SK-N-SH treated with all-trans-retinoic acid at 6 μM for 48 hours (cell line): ENCODE results near the gene REN.

Experiments used
- ATAC-seq: fragments of 200-7000 bp; cut with Tn5 transposase; 3 replicates; pipeline ENCODE4 v1.9.1; 2020; ENCODE audit warnings: mild to moderate bottlenecking, moderate library complexity
- ARNTL ChIP-seq: fragments of 450-650 bp; formaldehyde crosslinking; IDR thresholded peaks from 2 replicates; pipeline ENCODE4 v1.5.0; 2020; ENCODE audit warnings: low read depth, mild to moderate bottlenecking, moderate library complexity, borderline replicate concordance
- BACH2 ChIP-seq: fragments of 250-450 bp; sonication (Bioruptor Pico); IDR thresholded peaks from 2 replicates; pipeline ENCODE4 v1.9.0; 2021; ENCODE audit warnings: mild to moderate bottlenecking, borderline replicate concordance
- CREB5 ChIP-seq: fragments of 250-450 bp; sonication (Bioruptor Pico); IDR thresholded peaks from 2 replicates; pipeline ENCODE4 v1.5.1; 2020; ENCODE audit warnings: low read depth, mild to moderate bottlenecking, moderate library complexity
- CSDC2 ChIP-seq: fragments of 250-450 bp; sonication (Bioruptor Pico); IDR thresholded peaks from 2 replicates; pipeline ENCODE4 v1.5.0; 2020; ENCODE audit warnings: mild to moderate bottlenecking, moderate library complexity
- CSRNP3 ChIP-seq: fragments of 250-450 bp; sonication (Bioruptor Pico); IDR thresholded peaks from 2 replicates; pipeline ENCODE4 v1.5.1; 2021; ENCODE audit warnings: mild to moderate bottlenecking, moderate library complexity
- ESRRG ChIP-seq: fragments of 250-450 bp; sonication (Bioruptor Pico); IDR thresholded peaks from 2 replicates; pipeline ENCODE4 v1.6.1; 2021; ENCODE audit warnings: mild to moderate bottlenecking
- GLIS3 ChIP-seq: fragments of 250-450 bp; sonication (Bioruptor Pico); IDR thresholded peaks from 2 replicates; pipeline ENCODE4 v1.5.0; 2020; ENCODE audit warnings: mild to moderate bottlenecking, moderate library complexity
- ISL1 ChIP-seq: fragments of 250-450 bp; sonication (Bioruptor Pico); IDR thresholded peaks from 2 replicates; pipeline ENCODE4 v2.1.2; 2022; ENCODE audit warnings: mild to moderate bottlenecking, moderate library complexity
- OSR1 ChIP-seq: fragments of 250-450 bp; sonication (Bioruptor Pico); IDR thresholded peaks from 2 replicates; pipeline ENCODE4 v1.8.0; 2022; ENCODE audit warnings: moderate library complexity, mild to moderate bottlenecking, inconsistent platforms
- PATZ1 ChIP-seq: fragments of 250-450 bp; sonication (Bioruptor Pico); IDR thresholded peaks from 2 replicates; pipeline ENCODE4 v1.8.0; 2020; ENCODE audit warnings: mild to moderate bottlenecking, moderate library complexity, borderline replicate concordance
- PPARA ChIP-seq: fragments of 250-450 bp; sonication (Bioruptor Pico); IDR thresholded peaks from 2 replicates; pipeline ENCODE4 v1.5.0; 2020; ENCODE audit warnings: mild to moderate bottlenecking, borderline replicate concordance
- RARB ChIP-seq: fragments of 250-450 bp; sonication (Bioruptor Pico); IDR thresholded peaks from 2 replicates; pipeline ENCODE4 v1.8.0; 2021; ENCODE audit warnings: mild to moderate bottlenecking, moderate library complexity
- SNAI2 ChIP-seq: fragments of 250-450 bp; sonication (Bioruptor Pico); IDR thresholded peaks from 2 replicates; pipeline ENCODE4 v1.5.0; 2020; ENCODE audit warnings: mild to moderate bottlenecking, moderate library complexity
- TCF4 ChIP-seq: fragments of 250-450 bp; sonication (Bioruptor Pico); IDR thresholded peaks from 2 replicates; pipeline ENCODE4 v1.8.0; 2021; ENCODE audit warnings: mild to moderate bottlenecking, moderate library complexity, borderline replicate concordance
- TOX ChIP-seq: fragments of 250-450 bp; sonication (Bioruptor Pico); IDR thresholded peaks from 2 replicates; pipeline ENCODE4 v1.8.0; 2021; ENCODE audit warnings: mild to moderate bottlenecking, moderate library complexity, borderline replicate concordance
- ZC3H10 ChIP-seq: fragments of 250-450 bp; sonication (Bioruptor Pico); IDR thresholded peaks from 2 replicates; pipeline ENCODE4 v1.5.1; 2021; ENCODE audit warnings: mild to moderate bottlenecking, moderate library complexity
- ZFP3 ChIP-seq: fragments of 250-450 bp; sonication (Bioruptor Pico); IDR thresholded peaks from 2 replicates; pipeline ENCODE4 v1.5.0; 2020; ENCODE audit warnings: mild to moderate bottlenecking, moderate library complexity
- ZFP30 ChIP-seq: fragments of 450-650 bp; formaldehyde crosslinking; IDR thresholded peaks from 2 replicates; pipeline ENCODE4 v1.5.0; 2022; ENCODE audit warnings: mild to moderate bottlenecking, moderate library complexity
- ZNF565 ChIP-seq: fragments of 450-650 bp; formaldehyde crosslinking; conservative IDR thresholded peaks from 2 replicates; pipeline ENCODE4 v1.5.0; 2020; ENCODE audit warnings: low read depth, mild to moderate bottlenecking, moderate library complexity
- ZNF70 ChIP-seq: fragments of 450-650 bp; formaldehyde crosslinking; IDR thresholded peaks from 2 replicates; pipeline ENCODE4 v1.5.0; 2020; ENCODE audit warnings: mild to moderate bottlenecking, moderate library complexity
- ZNF8 ChIP-seq: fragments of 450-650 bp; formaldehyde crosslinking; IDR thresholded peaks from 2 replicates; pipeline ENCODE4 v1.5.0; 2020; ENCODE audit warnings: mild to moderate bottlenecking, moderate library complexity

Gene REN

GRCh38 chr1:204176049-204176448 lies 9.9 kb upstream of the REN start:
- no peak for ATAC-seq
- TF ChIP-seq TCF4 (CRISPR knock-in tag) (no peak), PPARA (no peak), CSDC2 (no peak), TOX (CRISPR knock-in tag) (no peak)

- ATAC-seq = no peak
- TF ChIP-seq ZFP3 (CRISPR knock-in tag) = no peak
- no peak for TF ChIP-seq PPARA
- no peak for TF ChIP-seq ZNF8 (CRISPR knock-in tag)
- TF ChIP-seq ISL1 (CRISPR knock-in tag) = no peak
- no peak for TF ChIP-seq GLIS3 (CRISPR knock-in tag)
- no peak for TF ChIP-seq ZNF565 (CRISPR knock-in tag)
- TF ChIP-seq ZNF70 (CRISPR knock-in tag) = no peak
- TF ChIP-seq TOX (CRISPR knock-in tag) = no peak
- no peak for TF ChIP-seq ZC3H10 (CRISPR knock-in tag)
- TF ChIP-seq ESRRG (CRISPR knock-in tag) = no peak
- TF ChIP-seq SNAI2 (CRISPR knock-in tag) = no peak
- no peak for TF ChIP-seq ZFP30
- TF ChIP-seq, all 23 proteins: peak for 0
These were observed 8.8 kb upstream of the REN start for GRCh38 chr1:204174958-204175357.

- TF ChIP-seq ZFP3 (CRISPR knock-in tag) (no peak), TCF4 (CRISPR knock-in tag) (no peak), SNAI2 (CRISPR knock-in tag) (no peak), CSDC2 (no peak), PPARA (no peak), ZNF70 (CRISPR knock-in tag) (no peak), ESRRG (CRISPR knock-in tag) (no peak), ZC3H10 (CRISPR knock-in tag) (no peak), CSRNP3 (no peak), RARB (CRISPR knock-in tag) (no peak), GLIS3 (CRISPR knock-in tag) (no peak), CREB5 (CRISPR knock-in tag) (no peak), PATZ1 (CRISPR knock-in tag) (no peak)
- no peak for ATAC-seq
These were observed 6.4 kb upstream of the REN start for GRCh38 chr1:204172404-204173029.

- TF ChIP-seq OSR1 (CRISPR knock-in tag) (peak; percentile 96), TOX (CRISPR knock-in tag) (no peak)
- ATAC-seq = no peak
These were observed 5.6 kb upstream of the REN start for GRCh38 chr1:204171751-204172178.

GRCh38 chr1:204170494-204171155 lies 4.5 kb upstream of the REN start:
- no peak for ATAC-seq
- TF ChIP-seq ARNTL = no peak
- no peak for TF ChIP-seq BACH2
- TF ChIP-seq CSDC2 = no peak
- TF ChIP-seq PATZ1 (CRISPR knock-in tag) = no peak
- no peak for TF ChIP-seq OSR1 (CRISPR knock-in tag)
- no peak for TF ChIP-seq GLIS3 (CRISPR knock-in tag)
- TF ChIP-seq CREB5 (CRISPR knock-in tag) = no peak
- TF ChIP-seq CSRNP3 = no peak
